Lower leg skin (tissue), 4 donors: ENCODE results near the gene CLMP. TPM values are rescaled to one million over a fixed set of nuclear protein-coding genes. Genes with fewer than 3 reads are reported as not detected.
A peak's percentile ranks its signal among the peaks of the same experiment; 100 is the strongest.

Experiments used
- DNase-seq, 2 donors: peaks; one replicate each; pipeline ENCODE4 v3.0.0-alpha.2; 2019; ENCODE audit warnings: low spot score in 2 of 2
- H3K4me3 ChIP-seq: fragments of 200-600 bp; sonication (generic); 2 replicates; pipeline ENCODE4 v1.5.1; 2017; ENCODE audit warnings: mild to moderate bottlenecking, low read depth; ENCODE audit not compliant: poor library complexity, severe bottlenecking
- CTCF ChIP-seq, 3 donors: fragments of 450-650 bp; IDR thresholded peaks; one replicate each; pipeline ENCODE4 v1.5.1; 2016; ENCODE audit warnings: antibody characterized with exemption in 3 of 3, mild to moderate bottlenecking in 3 of 3, moderate library complexity in 2 of 3
- POLR2A ChIP-seq, 2 donors: fragments of 450-650 bp; IDR thresholded peaks; one replicate each; pipeline ENCODE4 v1.6.1; 2016 to 2017; ENCODE audit warnings: antibody characterized with exemption in 2 of 2, mild to moderate bottlenecking in 1 of 2, moderate library complexity in 1 of 2
- WGBS, 2 donors: methylation state at CpG; one replicate each; pipeline ENCODE4 v1.1.5; 2018; 5-methylcytosine and 5-hydroxymethylcytosine counted together
- intact Hi-C: fragments of 100-400 bp; cut with DNase I; formaldehyde crosslinking; loops from one replicate; pipeline ENCODE4 v1.15.0; 2023; ENCODE audit warnings: low total_unique reads
- total RNA-seq, 4 donors: library from RNA; depleted of rRNA; stranded (reverse); fragments of >200 nt; gene quantifications; one replicate each; pipeline ENCODE4 v1.1.0, GENCODE V29; 2016

CLMP gene
- total RNA-seq, 4 donors from 2014 or later = 7.6 to 27.0 (median 17.7) TPM

GRCh38 chr11:123110397-123110796 is 84.7 kb downstream of the CLMP start:
- no peak for DNase-seq
- intact Hi-C loops = loop anchor here (5.0 kb wide), 1 partner anchor 137 kb away; no protein-coding TSS in a partner anchor
- TF ChIP-seq CTCF (IDR thresholded peaks at IDR 0.05) (no peak), POLR2A (IDR thresholded peaks at IDR 0.05) (no peak)
- H3K4me3 ChIP-seq = no peak overlapping the region
- 67 to 78% methylated on average over 8 of the region's 8 CpGs for WGBS, 2 donors

- H3K4me3 ChIP-seq = no peak overlapping the region
- intact Hi-C loops = no loop called here
- 63 to 76% methylated on average over 4 of the region's 4 CpGs for WGBS, 2 donors
- no peak for TF ChIP-seq POLR2A (IDR thresholded peaks at IDR 0.05)
- no peak for TF ChIP-seq CTCF (IDR thresholded peaks at IDR 0.05)
- no peak for DNase-seq
Measured at GRCh38 chr11:123107945-123108495, 87.0 kb downstream of the CLMP start.

GRCh38 chr11:123104697-123105096 is 90.4 kb downstream of the CLMP start:
- no peak overlapping the region for H3K4me3 ChIP-seq
- DNase-seq = no peak
- 91 to 96% methylated on average over 3 of the region's 3 CpGs for WGBS, 2 donors
- intact Hi-C loops = no loop called here
- no peak for TF ChIP-seq CTCF (IDR thresholded peaks at IDR 0.05)
- no peak for TF ChIP-seq POLR2A (IDR thresholded peaks at IDR 0.05)

GRCh38 chr11:123103326-123103980 is 91.6 kb downstream of the CLMP start:
- TF ChIP-seq CTCF (IDR thresholded peaks at IDR 0.05) (peak in 1 of 3 donors; percentile 10), POLR2A (IDR thresholded peaks at IDR 0.05) (no peak)
- peak; percentile 70 to 89 for DNase-seq

GRCh38 chr11:123100379-123101085 is 94.5 kb downstream of the CLMP start:
- no peak for TF ChIP-seq CTCF (IDR thresholded peaks at IDR 0.05)
- no peak for TF ChIP-seq POLR2A (IDR thresholded peaks at IDR 0.05)
- DNase-seq = no peak
- 59 to 67% methylated on average over 7 of the region's 7 CpGs for WGBS, 2 donors
- intact Hi-C loops = no loop called here
- H3K4me3 ChIP-seq = no peak overlapping the region

More at GRCh38 chr11:123103326-123103980, 91.6 kb downstream of the CLMP start:
- WGBS, 2 donors = 53 to 54% methylated on average over 8 of the region's 8 CpGs
- intact Hi-C loops = no loop called here
- H3K4me3 ChIP-seq = no peak overlapping the region
